DMS114 treated with DMSO at 0.1 percent for 48 hours (cell line): ENCODE measurements around the gene TBC1D2.

Experiments
- DNase-seq: peaks from one replicate; lab custom pipeline; 2025; ENCODE audit not compliant: unreplicated experiment; lab: John Stamatoyannopoulos, UW

The TBC1D2 gene

DNA sequence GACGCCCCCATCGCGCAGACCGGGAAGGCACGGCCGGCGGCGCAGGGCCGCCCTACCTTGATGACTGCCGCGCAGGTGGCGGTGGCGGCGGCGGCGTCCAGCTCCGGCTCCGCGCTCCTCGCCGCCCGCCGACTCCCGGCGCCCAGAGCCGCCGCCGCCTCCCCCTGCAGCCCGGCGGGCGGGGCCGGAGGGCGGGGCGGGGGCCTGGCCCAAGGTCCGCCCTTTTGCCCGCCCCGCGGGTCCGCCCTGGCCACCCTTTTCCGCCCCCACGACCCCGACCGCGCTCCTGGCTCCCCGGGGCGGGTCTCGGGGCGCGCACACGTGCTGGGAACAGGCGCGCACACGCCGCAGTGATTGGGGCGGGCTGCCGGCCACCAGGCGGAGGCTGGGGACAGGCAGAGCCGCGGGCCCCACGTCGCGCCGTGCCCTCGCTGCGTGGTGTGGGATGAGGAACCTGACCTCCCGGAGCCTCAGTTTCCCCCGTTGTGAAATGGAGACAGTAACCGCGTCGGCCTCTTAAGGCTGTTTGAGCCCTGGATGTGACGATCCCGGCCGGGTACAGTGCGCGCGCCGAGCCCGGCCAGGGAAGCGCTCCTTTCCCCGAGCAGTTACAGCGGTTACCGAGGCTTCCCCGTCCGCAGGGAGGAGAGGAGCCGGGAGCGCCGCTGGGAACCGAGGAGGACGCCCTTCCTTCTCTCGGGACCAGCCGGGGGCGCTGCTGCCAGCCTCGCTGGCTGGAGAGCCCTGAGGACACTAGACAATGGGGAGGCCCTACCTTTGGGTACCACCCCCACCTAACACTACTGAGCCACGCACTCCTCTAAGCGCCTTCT lies 62.7 kb downstream of the TBC1D2 start, which contains the start of gene CORO2A:
Gene CORO2A, minus strand, starts transcription at position 135 of the 833 bp plus-strand sequence. CDS start 34,977 bp downstream, outside the sequence.
- peak; percentile 7 for DNase-seq

DNA sequence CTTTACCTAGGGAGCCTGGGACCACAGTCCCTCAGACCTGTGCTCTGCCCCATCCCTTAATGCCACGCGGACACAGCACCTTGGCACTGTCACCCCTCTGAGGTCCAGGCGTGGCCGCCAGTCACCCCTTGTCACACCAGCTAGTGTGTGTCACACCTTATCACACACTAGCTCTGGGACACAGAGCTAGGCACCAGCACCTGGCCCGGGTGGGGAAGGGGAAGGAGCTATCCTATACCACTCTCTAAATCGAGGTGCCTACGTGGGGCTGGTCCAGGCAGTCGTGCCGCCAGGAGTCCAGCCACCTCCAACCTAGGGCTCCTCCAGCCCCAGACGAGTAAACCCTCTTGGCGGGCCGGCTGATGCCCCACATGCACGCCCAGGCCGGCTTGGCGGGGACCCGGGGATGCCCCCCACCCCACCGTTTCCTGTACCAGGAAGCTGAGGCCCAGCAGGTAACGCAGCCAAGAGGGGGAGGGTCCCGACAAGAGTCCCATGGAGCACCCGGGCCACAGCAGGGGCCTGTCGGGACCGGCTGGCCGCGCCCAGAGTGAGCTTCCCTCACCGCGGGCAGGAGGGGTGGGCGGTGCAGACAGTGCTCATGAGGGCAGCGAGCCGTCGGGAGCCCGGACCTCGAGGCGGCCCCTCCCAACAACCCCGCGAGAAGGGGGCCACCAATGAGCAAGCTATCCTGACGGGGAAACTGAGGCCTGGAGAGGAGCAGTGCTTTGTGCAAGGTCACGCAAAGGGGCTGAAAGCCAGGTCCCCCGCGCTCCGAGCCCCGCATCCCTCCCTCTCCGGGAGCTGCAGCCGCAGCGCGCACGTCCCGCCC lies 63.6 kb downstream of the TBC1D2 start:
- no peak for DNase-seq

DNA sequence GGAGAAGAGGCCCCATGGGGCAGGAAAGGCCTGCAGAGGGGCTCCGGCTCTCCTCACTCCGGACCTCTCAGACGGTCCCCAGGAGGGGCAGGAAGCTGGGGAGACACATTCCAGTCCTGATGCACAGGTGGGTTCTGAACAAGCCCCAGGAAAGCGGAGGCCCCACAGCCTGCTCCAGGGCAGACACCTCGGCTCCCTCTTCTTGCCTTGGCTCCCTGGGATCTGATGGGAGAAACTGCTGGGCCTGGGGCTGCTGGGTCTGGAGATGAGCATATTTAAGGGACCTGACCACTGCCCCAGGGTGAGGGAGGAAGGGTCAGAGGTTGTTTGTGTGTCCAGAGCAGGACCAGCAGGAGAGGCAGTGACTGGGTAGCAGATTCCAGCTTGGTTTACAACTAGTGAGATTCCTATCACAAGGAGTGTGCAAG lies 64.3 kb downstream of the TBC1D2 start:
- no peak for DNase-seq

DNA sequence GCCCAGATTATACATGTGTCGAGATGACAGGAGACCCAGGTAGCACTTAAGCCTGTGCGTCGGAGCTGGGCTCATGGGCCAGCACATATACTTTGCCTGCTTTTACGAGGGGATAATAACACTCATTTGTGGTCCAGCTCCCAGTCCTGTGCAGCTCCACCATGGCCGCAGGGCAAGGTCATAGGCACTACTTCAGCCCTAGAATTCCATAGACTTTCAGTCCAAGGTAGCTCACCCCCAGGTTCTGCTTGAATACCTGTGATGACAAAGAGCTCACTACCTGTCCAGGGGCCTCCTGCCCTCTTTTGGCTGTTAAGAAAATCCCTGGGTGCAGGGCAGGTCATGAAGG lies 64.7 kb downstream of the TBC1D2 start:
- no peak for DNase-seq

DNA sequence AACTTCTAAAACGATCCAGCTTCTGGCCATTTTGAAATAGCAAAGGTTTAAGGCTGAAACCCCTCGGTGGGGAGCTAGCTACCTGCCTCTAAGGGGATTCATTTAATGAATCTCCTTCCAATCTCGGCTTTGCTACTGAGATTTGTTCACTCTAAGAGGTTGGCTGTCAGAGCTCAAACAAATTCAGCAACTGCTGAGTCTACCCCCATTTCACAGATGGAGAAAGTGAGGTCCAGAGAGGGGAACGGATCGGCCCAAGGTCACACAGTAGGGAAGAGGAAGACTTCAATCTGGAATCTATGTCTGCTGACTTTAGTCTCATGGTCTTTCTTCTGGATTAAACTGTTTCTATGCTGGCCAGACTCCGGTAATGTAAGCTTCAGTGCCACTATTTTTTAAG lies 66.0 kb downstream of the TBC1D2 start:
- no peak for DNase-seq

DNA sequence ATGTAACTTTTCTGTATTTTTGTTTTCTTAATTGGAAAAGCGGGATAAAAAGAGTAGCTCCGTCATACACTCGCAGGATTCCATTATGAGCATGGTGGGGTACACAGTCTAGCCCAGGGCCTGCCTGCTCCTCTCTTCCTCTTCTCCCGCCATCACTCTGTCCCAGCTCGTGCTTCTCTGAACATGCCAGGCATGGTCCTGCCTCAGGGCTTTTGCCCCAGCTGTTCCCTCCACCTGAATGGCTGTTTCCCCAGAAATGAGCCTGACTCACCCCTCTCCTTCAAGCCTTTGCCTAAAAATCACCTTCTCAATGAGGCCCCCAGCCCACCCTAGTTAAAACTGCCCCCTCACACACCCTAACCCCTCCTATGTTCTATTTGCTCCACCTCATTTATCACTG lies 67.5 kb downstream of the TBC1D2 start:
- no peak for DNase-seq

DNA sequence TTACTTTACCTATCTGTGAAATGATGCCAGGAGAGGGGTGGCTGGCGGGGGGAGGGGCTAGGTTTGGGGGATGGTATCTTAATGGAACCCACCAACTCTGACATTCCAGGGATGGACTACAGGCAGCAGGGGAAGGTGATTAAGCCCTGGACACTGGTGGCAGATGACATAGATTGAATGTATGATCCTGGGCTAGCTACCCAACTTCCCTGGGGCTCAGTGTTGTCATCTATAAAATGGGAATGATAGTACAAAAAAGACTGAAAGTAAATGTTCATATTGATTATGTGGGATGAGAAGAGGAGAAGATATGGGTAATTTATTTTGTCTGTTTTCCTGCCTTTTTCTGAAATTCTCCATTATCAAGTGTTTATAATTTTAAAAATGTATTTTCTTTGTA lies 69.2 kb downstream of the TBC1D2 start:
- DNase-seq = no peak

DNA sequence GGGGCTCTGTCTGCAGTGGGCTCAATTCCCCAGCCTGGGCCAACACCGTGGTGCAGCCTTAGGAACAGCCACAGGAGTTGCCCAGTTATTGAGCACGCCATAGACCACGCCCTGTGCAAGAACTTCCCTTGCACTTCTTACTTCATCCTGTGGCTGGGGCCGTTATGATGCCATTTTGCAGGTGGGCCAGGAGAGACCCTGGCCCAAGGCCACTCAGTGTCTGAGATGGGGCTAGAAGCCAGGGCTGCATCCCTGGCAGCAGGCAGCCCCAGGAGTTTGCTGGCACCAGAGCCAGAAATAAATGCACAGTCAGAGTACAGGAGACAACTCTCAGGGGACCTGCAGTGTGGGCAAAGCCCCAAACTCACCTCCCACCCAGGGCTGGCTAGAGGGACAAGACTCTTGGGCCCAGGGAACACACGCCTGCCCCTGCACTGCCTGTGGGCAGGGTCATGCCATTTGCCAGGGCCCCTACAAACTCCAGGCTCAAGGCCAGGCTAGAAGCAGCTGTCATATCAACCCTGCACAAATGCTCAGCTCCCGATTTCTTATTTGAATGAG lies 69.8 kb downstream of the TBC1D2 start:
- DNase-seq = no peak

DNA sequence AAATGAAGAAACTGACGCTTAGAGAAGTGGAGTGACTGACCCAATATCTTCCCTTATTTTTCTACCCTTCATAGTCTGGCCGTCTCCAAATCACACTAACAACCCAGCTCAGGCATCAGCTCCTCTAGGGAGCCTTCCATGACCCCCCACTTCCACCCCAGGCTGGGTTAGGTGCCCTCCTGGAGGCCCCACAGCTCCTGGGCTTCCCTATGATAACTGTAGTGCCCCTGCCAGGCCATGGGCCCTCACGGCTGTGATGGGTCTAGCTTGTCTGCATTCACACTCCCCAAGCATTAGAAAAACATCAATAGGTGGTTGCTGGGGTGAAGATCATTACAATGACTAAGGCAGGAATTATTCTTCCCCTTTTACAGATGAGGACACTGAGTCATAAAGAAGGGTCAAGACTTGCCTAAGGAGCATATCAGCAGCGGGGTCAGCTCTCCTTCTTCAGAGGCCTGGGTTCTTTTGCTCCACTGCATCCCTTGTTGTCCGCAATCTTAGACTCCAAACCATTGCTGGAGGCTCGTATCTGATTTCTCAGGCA lies 70.4 kb downstream of the TBC1D2 start:
- DNase-seq = no peak

DNA sequence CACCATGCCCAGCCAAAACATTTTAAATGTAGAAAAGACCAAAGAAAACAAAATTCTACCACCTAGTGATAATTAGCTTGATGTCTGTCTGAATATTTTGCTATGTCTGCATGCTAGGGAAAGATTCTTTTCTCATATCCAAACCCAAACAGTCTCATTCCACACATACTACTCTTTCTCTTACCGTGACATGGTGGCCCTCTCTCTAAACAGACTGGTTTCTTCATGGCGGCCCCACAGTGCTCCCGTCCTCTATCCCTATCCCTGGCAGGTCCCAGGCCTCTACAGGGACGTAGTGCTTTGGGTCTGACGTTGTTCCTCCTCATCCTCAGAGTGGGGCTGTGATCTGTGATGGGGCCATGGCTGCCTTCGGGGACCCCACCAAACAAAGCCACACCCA lies 71.1 kb downstream of the TBC1D2 start:
- no peak for DNase-seq

DNA sequence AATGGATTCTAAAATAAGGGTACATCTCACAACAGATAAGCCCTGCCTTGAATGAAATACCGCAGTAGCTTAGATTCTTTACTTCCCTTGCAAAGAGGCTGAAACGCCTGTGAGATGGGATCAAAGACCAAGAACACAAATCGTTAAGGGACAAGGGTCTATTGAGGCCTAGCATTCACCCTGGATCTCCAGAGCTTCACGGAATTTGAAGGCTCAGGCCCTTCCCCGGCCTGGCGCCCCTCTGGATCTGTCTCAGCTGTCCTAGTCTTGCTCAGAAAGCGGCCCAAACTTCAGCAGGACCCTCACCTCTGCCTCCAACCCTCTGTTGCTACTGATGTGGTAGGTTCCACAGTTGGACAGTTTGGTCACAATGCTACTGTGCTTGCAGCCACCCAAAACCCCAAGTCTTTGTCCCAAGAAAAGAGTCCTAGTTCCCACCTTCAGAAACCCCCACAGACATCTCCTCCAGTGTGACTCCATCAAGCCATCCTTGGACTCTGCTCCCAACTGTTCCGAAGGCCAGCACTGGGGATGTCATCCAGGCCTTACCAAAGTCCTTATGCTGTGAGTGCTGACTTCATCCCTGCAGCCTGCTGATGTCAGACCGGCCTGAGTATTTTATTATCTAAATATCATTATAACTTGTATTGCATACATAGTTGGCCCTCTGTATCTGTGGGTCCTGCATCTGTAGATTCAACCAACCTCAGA lies 72.4 kb downstream of the TBC1D2 start:
- no peak for DNase-seq

DNA sequence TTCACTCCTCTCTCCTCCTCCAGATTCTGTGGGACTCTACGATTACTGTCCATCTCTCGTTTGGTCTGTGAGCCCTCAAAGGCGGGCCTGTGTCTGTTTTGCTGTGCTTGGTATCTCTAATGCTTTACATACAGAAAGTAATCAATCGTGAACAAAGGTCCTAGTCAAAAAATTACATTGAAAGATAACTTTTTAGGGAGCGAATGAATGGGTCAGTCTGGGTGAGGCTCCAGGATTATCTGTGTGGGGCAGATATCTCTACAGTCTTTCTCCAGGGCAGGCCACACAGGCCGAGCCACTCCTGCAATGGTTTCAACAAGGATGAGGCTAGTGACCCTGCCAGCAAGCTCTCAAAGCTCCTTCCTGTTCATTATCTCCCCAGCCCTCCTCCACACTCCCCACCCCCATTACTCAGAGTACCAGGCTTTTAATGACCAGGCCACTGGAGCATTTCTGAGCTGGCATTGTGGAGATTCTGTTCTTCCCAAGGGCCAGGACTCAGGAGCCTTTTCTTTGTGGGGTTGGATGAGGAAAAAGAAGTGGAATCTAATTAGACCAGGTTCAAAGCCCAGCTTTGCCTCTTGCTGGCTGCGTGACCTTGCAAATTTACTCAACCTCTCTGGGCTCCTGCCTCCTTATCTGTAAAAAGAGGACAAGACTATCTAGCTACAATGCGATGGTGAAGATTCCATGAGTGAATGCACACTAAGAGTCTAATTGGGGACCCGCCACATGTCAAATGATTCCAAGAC lies 73.2 kb downstream of the TBC1D2 start:
- no peak for DNase-seq

DNA sequence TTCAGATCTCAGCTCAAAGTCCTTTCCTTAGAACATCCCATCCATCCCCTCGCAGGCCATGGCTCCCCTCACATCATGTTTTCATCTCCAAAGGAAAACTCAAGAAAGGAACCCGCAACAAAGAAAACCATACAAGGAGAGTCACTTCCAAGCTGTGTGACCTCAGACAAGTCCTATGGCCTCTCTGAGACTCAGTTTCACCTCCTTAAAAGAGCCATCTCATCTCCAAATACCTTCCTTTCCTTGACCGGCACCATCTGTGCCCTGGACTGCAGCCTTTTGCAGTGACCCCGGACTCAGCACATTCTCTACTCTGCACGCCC lies 73.7 kb downstream of the TBC1D2 start:
- no peak for DNase-seq

DNA sequence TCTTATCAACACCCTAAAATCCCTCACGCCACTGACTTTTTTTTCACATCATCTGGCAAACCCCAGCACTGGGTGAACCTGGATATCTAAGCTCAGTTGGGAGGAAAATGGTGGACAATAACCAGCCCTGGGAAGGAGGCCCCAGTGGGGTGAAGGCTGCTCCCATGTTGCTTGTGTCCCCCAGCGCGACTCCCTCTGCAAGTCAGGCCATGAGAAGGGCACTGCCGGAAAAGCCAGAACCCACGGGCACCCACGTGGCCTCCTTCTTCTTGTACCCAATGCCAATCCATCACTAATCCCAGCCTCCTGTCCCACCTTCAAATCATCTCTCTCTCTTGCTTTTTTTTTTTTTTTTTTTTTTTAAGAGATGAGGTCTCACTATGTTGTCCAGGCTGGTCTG lies 74.5 kb downstream of the TBC1D2 start:
- no peak for DNase-seq

DNA sequence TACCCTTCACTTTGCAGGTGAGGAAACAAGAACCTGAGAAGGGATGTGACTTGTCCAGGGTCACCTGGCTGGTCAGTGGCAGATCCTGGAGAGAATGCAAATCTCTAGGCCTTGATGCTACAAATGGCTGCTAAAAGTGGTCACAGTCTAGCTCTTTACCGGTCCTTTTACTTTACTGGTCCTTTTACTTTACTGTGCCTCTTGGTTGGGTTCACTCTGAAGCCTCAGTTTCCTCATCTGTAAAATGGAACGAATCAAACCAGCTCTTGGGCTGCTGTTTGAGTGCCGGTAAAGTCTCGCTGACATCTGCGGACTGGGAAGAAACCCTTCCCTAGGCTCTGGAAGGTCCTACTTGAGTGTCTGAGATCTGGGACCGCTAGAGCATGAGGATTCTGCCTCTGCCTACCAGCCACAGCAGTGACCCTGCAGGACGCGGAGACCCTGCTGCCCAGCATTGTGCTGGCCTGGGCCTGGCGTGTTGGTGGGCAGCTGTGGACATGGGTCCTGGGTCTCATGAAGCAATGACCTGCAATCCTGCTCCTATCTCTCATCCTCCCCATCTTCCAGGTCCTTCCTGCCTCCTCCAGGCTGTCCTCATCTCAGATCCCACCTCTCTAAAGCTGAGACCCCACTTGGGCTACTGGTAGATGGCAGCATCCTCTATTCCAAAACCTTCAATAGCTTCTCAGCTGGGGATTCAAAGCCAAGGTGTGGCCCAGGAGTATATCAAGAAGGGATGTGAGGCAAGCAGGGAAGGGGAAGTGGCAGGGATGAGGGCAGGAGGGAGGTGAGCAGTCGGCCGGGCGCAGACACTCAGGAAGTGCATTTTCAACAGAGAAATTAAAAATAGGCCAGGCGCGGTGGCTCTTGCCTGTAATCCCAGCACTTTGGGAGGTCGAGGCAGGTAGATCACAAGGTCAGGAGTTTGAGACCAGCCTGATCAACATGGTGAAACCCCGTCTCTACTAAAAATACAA lies 76.3 kb downstream of the TBC1D2 start:
- no peak for DNase-seq

DNA sequence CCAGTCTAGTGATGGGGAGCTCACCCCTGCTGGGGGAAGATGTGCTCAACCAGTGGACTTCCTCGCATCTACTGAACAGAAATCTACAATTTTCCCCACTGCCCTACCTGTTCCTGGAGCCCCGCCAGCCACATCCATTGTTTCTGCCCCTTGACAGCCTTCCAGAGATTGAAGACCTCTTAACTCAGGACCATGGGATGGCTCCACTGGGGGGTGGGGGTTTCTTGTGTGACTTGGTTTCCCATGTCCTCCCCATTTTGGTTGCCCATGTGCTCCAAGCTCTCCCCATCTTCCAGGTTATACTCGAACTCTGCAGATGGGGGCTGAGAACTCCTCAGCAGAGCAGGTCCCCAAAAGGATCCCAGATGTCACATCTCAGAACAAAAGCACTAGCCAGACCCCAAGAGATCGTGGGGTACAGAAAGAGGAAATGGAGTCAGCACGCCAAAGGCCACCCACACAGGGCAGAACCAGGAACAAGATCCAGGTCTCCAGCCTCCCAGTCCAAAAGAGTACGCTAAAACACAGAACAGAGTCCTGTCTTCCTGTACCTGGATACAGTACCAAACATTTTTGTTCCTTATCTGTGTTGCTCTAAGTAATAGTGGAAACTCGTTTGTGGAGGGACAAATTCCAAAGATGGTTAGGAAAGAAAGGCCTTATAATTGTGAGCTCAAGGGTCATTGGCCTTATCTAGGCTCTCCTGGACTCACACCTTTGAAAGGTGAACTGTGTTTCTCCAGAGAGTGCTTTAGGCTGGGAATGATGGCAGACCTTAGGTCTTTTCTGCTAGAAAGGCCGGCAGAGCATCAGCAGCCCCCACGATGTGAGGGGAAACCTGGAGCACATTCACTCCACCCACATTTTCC lies 78.8 kb downstream of the TBC1D2 start:
- no peak for DNase-seq

DNA sequence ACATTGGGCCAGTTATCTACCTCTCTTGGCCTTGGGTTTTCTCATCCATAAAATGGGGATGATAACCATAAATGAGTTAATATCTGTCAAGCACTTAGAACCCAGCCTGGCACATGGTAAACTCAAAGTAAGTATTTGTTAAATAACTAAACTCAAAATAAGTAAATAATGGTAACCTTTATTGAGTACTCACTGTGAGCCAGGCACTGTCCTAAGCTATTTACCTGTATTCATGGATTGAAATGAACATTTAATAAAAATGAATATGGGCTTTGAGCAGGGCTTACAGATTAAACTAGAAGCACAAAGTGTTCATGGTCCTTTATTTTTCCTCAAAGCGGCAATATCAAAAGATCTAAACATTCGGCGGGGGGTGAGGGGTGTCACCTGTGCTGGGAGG lies 79.7 kb downstream of the TBC1D2 start:
- no peak for DNase-seq

DNA sequence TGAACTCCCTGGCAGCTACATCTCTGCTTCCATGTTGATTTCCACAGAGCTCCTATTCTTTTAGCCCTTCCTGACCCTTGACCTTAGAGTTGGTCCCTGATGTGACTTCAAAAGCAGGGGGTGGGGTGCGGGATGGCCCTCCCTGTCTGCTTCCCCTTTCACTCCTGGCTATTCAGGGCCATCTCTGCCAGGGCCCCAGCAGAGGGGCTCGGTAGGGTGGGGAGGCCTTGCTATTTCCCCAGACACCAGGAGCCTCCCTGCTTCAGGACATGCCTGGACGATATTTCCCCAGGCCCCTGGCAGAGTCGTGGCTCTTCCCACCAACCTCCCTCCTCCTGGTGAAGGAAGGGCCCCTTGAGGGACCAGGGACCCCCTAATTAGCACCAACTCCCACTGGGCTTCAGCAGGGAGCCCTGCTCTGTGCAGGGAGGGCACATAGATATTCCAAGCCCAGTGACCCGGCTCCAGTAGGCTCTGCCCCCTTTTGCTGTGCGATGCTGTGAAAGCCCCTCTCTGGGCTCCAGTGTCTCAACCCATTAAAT lies 80.3 kb downstream of the TBC1D2 start:
- no peak for DNase-seq
